Superior temporal gyrus (tissue), 1 donor: ENCODE results near the gene ZNF213.

Experiments
- DNase-seq: peaks from one replicate; pipeline ENCODE4 v3.0.0-alpha.2; 2016; ENCODE audit errors: extremely low spot score

The ZNF213 gene

GRCh38 chr16:3134338-3135125, at the start of gene ZNF213:
ZNF213 (plus strand) TSS chr16:3135029; CDS start chr16:3137281, 2,252 bp downstream.
- DNase-seq = peak; percentile 99

- no peak for DNase-seq
Measured at GRCh38 chr16:3085868-3086595, 48.8 kb upstream of the ZNF213 start.

- no peak for DNase-seq
Measured at GRCh38 chr16:3086596-3087242, 48.1 kb upstream of the ZNF213 start.

- DNase-seq = no peak
Measured at GRCh38 chr16:3087243-3088235, 47.3 kb upstream of the ZNF213 start.

- no peak for DNase-seq
Measured at GRCh38 chr16:3088450-3088849, 46.4 kb upstream of the ZNF213 start.

- DNase-seq = no peak
Measured at GRCh38 chr16:3088925-3089716, 45.7 kb upstream of the ZNF213 start.

- no peak for DNase-seq
Measured at GRCh38 chr16:3089717-3090592, 44.9 kb upstream of the ZNF213 start.

GRCh38 chr16:3091551-3091950, 43.3 kb upstream of the ZNF213 start:
- no peak for DNase-seq

- no peak for DNase-seq
Measured at GRCh38 chr16:3092501-3092941, 42.3 kb upstream of the ZNF213 start.

GRCh38 chr16:3094289-3095027, 40.4 kb upstream of the ZNF213 start:
- DNase-seq = peak; percentile 21

GRCh38 chr16:3095869-3096268, 39.0 kb upstream of the ZNF213 start:
- DNase-seq = no peak

GRCh38 chr16:3096362-3096761, 38.5 kb upstream of the ZNF213 start:
- no peak for DNase-seq

- no peak for DNase-seq
Measured at GRCh38 chr16:3097266-3097665, 37.6 kb upstream of the ZNF213 start.

- no peak for DNase-seq
Measured at GRCh38 chr16:3098459-3099394, 36.1 kb upstream of the ZNF213 start, which contains the start of gene ZSCAN10. ZSCAN10 (minus strand) TSS chr16:3099294; CDS start chr16:3092937, 6,357 bp downstream.

- no peak for DNase-seq
Measured at GRCh38 chr16:3099395-3099731, 35.5 kb upstream of the ZNF213 start.

GRCh38 chr16:3099732-3100499, 34.9 kb upstream of the ZNF213 start:
- DNase-seq = peak; percentile 12
